ENCODE measurements around the gene CYP3A5. TPM values are rescaled to one million over a fixed set of nuclear protein-coding genes. Genes with fewer than 3 reads are reported as not detected.

CYP3A5 gene
- total RNA-seq, 3 donors from 2014 or later = 8.5 to 25.9 (median 15.4) TPM

- Histone ChIP-seq H3K27ac (no peak overlapping the region), H3K9me3 (no peaks in the 10 kb centered on the region), H3K4me1 (no peaks in the 10 kb centered on the region), H3K4me3 (no peak overlapping the region), H3K36me3 (no peaks in the 10 kb centered on the region), H3K27me3 (no peaks in the 10 kb centered on the region)
- intact Hi-C loops (cut with DNase I; ENCODE audit: low total_unique reads) = no loop called here
- no peak for DNase-seq (ENCODE audit: low spot score in 2 of 2)
- TF ChIP-seq POLR2A (IDR thresholded peaks at IDR 0.05) (no peak), POLR2AphosphoS5 (IDR thresholded peaks at IDR 0.05) (no peak)
- TF ChIP-seq, protein P1, sequence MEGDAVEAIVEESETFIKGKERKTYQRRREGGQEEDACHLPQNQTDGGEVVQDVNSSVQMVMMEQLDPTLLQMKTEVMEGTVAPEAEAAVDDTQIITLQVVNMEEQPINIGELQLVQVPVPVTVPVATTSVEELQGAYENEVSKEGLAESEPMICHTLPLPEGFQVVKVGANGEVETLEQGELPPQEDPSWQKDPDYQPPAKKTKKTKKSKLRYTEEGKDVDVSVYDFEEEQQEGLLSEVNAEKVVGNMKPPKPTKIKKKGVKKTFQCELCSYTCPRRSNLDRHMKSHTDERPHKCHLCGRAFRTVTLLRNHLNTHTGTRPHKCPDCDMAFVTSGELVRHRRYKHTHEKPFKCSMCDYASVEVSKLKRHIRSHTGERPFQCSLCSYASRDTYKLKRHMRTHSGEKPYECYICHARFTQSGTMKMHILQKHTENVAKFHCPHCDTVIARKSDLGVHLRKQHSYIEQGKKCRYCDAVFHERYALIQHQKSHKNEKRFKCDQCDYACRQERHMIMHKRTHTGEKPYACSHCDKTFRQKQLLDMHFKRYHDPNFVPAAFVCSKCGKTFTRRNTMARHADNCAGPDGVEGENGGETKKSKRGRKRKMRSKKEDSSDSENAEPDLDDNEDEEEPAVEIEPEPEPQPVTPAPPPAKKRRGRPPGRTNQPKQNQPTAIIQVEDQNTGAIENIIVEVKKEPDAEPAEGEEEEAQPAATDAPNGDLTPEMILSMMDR (IDR thresholded peaks at IDR 0.05) = no peak
Measured at GRCh38 chr7:99648843-99649242, 31.0 kb downstream of the CYP3A5 start.

DNA sequence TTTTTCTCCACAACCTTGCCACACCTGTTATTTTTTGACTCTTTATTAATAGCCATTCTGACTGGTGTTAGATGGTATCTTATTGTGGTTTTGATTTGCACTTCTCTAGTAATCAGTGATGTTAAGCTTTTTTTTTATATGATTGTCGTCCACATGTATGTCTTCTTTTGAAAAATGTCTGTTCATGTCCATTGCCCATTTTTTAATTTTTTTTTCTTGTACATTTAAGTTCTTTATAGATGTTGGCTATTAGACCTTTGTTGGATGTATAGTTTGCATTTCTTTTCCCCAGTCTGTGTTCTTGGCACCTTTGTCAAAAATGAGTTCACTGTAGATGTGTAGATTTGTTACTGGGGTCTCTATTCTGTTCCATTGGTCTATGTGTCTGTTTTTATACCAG, 34.2 kb downstream of the CYP3A5 start:
- intact Hi-C loops (cut with DNase I; ENCODE audit: low total_unique reads) = no loop called here
- DNase-seq (ENCODE audit: low spot score in 2 of 2) = no peak
- Histone ChIP-seq H3K36me3 (no peaks in the 10 kb centered on the region), H3K4me3 (no peak overlapping the region), H3K27me3 (no peaks in the 10 kb centered on the region), H3K27ac (no peak overlapping the region), H3K9me3 (no peaks in the 10 kb centered on the region), H3K4me1 (no peaks in the 10 kb centered on the region)
- TF ChIP-seq POLR2A (IDR thresholded peaks at IDR 0.05) (no peak), POLR2AphosphoS5 (IDR thresholded peaks at IDR 0.05) (no peak)
- TF ChIP-seq, protein P1 (IDR thresholded peaks at IDR 0.05) = no peak

- Histone ChIP-seq H3K27me3 (no peaks in the 10 kb centered on the region), H3K27ac (no peak overlapping the region), H3K4me3 (no peak overlapping the region), H3K4me1 (no peaks in the 10 kb centered on the region), H3K9me3 (no peaks in the 10 kb centered on the region), H3K36me3 (no peaks in the 10 kb centered on the region)
- TF ChIP-seq POLR2A (IDR thresholded peaks at IDR 0.05) (no peak), POLR2AphosphoS5 (IDR thresholded peaks at IDR 0.05) (no peak)
- TF ChIP-seq, protein P1 (IDR thresholded peaks at IDR 0.05) = no peak
- no peak for DNase-seq (ENCODE audit: low spot score in 2 of 2)
- intact Hi-C loops (cut with DNase I; ENCODE audit: low total_unique reads) = no loop called here
Measured at GRCh38 chr7:99644431-99644830, 35.4 kb downstream of the CYP3A5 start.

- Histone ChIP-seq H3K27ac (no peak overlapping the region), H3K27me3 (no peaks in the 10 kb centered on the region), H3K36me3 (no peaks in the 10 kb centered on the region), H3K4me1 (no peaks in the 10 kb centered on the region), H3K4me3 (no peak overlapping the region), H3K9me3 (no peaks in the 10 kb centered on the region)
- intact Hi-C loops (cut with DNase I; ENCODE audit: low total_unique reads) = no loop called here
- TF ChIP-seq, protein P1 (IDR thresholded peaks at IDR 0.05) = no peak
- TF ChIP-seq POLR2A (IDR thresholded peaks at IDR 0.05) (no peak), POLR2AphosphoS5 (IDR thresholded peaks at IDR 0.05) (no peak)
- DNase-seq (ENCODE audit: low spot score in 2 of 2) = no peak
Measured at GRCh38 chr7:99643464-99643863, 36.3 kb downstream of the CYP3A5 start.

DNA sequence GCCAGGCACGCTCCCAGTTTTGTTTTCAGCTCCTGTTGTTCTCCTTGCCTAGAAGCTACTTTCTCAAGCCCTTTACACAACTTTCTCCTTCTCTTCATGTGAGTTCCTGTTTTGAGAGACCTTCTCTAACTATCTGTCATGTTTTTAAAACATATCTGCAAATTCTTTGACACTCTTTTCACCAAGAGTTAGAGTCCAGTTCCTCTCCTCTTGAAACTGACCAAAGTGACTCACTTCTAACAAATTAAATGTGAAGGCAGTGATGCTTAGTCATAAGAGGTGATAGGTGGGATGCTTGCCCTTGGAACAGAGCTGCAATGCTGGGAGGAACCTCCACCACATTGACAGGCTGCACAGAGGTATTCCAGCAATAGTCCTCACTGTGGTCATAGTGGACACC, 37.8 kb downstream of the CYP3A5 start:
- no peak for TF ChIP-seq POLR2A (IDR thresholded peaks at IDR 0.05)
- TF ChIP-seq, protein P1 (IDR thresholded peaks at IDR 0.05) = no peak
- TF ChIP-seq POLR2AphosphoS5 (IDR thresholded peaks at IDR 0.05) = no peak
- no peak for DNase-seq (ENCODE audit: low spot score in 2 of 2)
- Histone ChIP-seq H3K4me1 (no peaks in the 10 kb centered on the region), H3K4me3 (no peak overlapping the region), H3K9me3 (no peaks in the 10 kb centered on the region), H3K27ac (no peak overlapping the region), H3K27me3 (no peaks in the 10 kb centered on the region), H3K36me3 (no peaks in the 10 kb centered on the region)
- intact Hi-C loops (cut with DNase I; ENCODE audit: low total_unique reads) = no loop called here
